Measurements from ENCODE around the gene HS6ST2. TPM values are rescaled to one million over a fixed set of nuclear protein-coding genes. Genes with fewer than 3 reads are reported as not detected.

HS6ST2 gene
- total and polyA plus RNA-seq, 9 of the 15 experiments (the other 6 are each of a cell fraction or from before 2014, with no cell fraction given), result not detected

GRCh38 chrX:132648895-132649294 lies 309.5 kb downstream of the HS6ST2 start (continued):
- TF ChIP-seq PHB (CRISPR knock-in tag; IDR thresholded peaks at IDR 0.05) (no peak), TOE1 (IDR thresholded peaks at IDR 0.05; ENCODE audit: borderline replicate concordance) (no peak), TOE1 (CRISPR knock-in tag; IDR thresholded peaks at IDR 0.05; ENCODE audit: borderline replicate concordance, low read depth) (no peak)

- no peaks in the 10 kb centered on the region for H3K36me3 ChIP-seq (ENCODE audit: control insufficient read depth, insufficient read depth, low read length)
- in situ Hi-C loops (cut with MboI), result no loop called here
- H3K27ac ChIP-seq (ENCODE audit: extremely low read depth, low read depth, low read length), result no peak overlapping the region
- TF ChIP-seq CSDE1 (IDR thresholded peaks at IDR 0.05), result no peak
- no peak for TF ChIP-seq RBM25 (IDR thresholded peaks at IDR 0.05; ENCODE audit: low read depth, low read length, severe bottlenecking)
- no peak for TF ChIP-seq ZC3H8 (IDR thresholded peaks at IDR 0.05)
- TF ChIP-seq ELF2 (CRISPR knock-in tag; IDR thresholded peaks at IDR 0.05), result no peak
- TF ChIP-seq ZNF316 (IDR thresholded peaks at IDR 0.05), result no peak
- no peak for TF ChIP-seq GTF2E2 (tag; IDR thresholded peaks at IDR 0.05)
- TF ChIP-seq ZNF717 (CRISPR knock-in tag; IDR thresholded peaks at IDR 0.05), result no peak
- no peak for TF ChIP-seq TFAM (CRISPR knock-in tag; conservative IDR thresholded peaks at IDR 0.05)
- no peak for TF ChIP-seq MEF2D (tag; conservative IDR thresholded peaks at IDR 0.05; ENCODE audit: low read depth)
- TF ChIP-seq NCOA6 (IDR thresholded peaks at IDR 0.05), result no peak
- TF ChIP-seq ILF3 (IDR thresholded peaks at IDR 0.05; ENCODE audit: borderline replicate concordance), result no peak
- no peak for TF ChIP-seq CEBPB (tag; IDR thresholded peaks at IDR 0.05)
- no peak for TF ChIP-seq ERF (CRISPR knock-in tag; IDR thresholded peaks at IDR 0.05)
- no peak for TF ChIP-seq EHMT2 (IDR thresholded peaks at IDR 0.05)
- no peak for TF ChIP-seq ZFPM2 (CRISPR knock-in tag; IDR thresholded peaks at IDR 0.05)
- no peak for TF ChIP-seq PCBP1 (IDR thresholded peaks at IDR 0.05; ENCODE audit: low read depth, low read length, poor library complexity, severe bottlenecking)
- TF ChIP-seq ZNF77 (CRISPR knock-in tag; IDR thresholded peaks at IDR 0.05), result no peak
- H4K20me1 ChIP-seq (replicated peaks; ENCODE audit: control insufficient read depth, insufficient read depth, low read length), result no peaks in the 10 kb centered on the region
- intact Hi-C loops (cut with micrococcal nuclease), result no loop called here
- POLR2A ChIA-PET, result no interaction called here
- H3K27me3 ChIP-seq (ENCODE audit: control insufficient read depth in 2 of 2, insufficient read depth in 2 of 2, low read length in 2 of 2), result no peaks in the 10 kb centered on the region; a peak in 1 of 5 replicates
- H3K79me2 ChIP-seq (ENCODE audit: control insufficient read depth, insufficient read depth, low read length), result no peaks in the 10 kb centered on the region
- ATAC-seq, result no peak
- no peak for FAIRE-seq
- H3K4me3 ChIP-seq, result no peak overlapping the region
- no peak for DNase-seq (ENCODE audit: extremely low read depth in 1 of 4, low spot score in 3 of 4)
- H3K9me1 ChIP-seq (ENCODE audit: control insufficient read depth, insufficient read depth, low read length), result no peaks in the 10 kb centered on the region
- no peak overlapping the region for H3K4me2 ChIP-seq (ENCODE audit: insufficient read depth, low read length)
- H3K9me3 ChIP-seq (replicated peaks; ENCODE audit: control insufficient read depth, insufficient read depth, low read depth, low read length), result no peaks in the 10 kb centered on the region
- H2AFZ ChIP-seq (ENCODE audit: low read depth, low read length), result no peak overlapping the region
- BruUV-seq (replicated peaks), result no TSS peak
- CTCF ChIA-PET (ENCODE audit: low intra/inter-chr PET ratio), result no interaction called here
- no peaks in the 10 kb centered on the region for H3K4me1 ChIP-seq (replicated peaks in 1 of 2; ENCODE audit: control insufficient read depth in 2 of 2, insufficient read depth in 2 of 2, low read length in 2 of 2)
- no peak overlapping the region for H3K9ac ChIP-seq (ENCODE audit: insufficient read depth in 1 of 2, low read depth in 2 of 2, low read length in 2 of 2)
Measured at GRCh38 chrX:132639446-132639845, 319.0 kb downstream of the HS6ST2 start.

Data from K562 (cell line).